Adipose tissue (tissue), 3 donors: Measurements from ENCODE around the gene LIN9. TPM values are rescaled to one million over a fixed set of nuclear protein-coding genes. Genes with fewer than 3 reads are reported as not detected.
"Not testable (repeated sequence)": the region's sequence is repeated elsewhere in the genome, so short reads cannot be mapped to it uniquely, and the experiment has no call there.

ENCODE experiments used
- H3K27ac ChIP-seq: one replicate; pipeline ENCODE4 v1.5.1; 2013; ENCODE audit warnings: low read depth, low read length
- WGBS, 3 donors: extraction: QIAGEN DNeasy Blood & Tissue Kit; methylation state at CpG; one replicate each; pipeline ENCODE4 v1.1.7; 2013; 5-methylcytosine and 5-hydroxymethylcytosine counted together
- polyA plus RNA-seq, 3 donors: library from polyadenylated mRNA; stranded (reverse); fragments of 200-250 nt; gene quantifications; one replicate each; pipeline ENCODE4 v1.2.3, GENCODE V29; 2013
- donor health status: healthy with polysubstance abuse.
- donor health status: Bipolar disorder and iron deficiency.
- donor health status: healthy.

LIN9 gene
- polyA plus RNA-seq, 3 donors, result 0.98 to 2.0 (median 1.2) TPM

DNA sequence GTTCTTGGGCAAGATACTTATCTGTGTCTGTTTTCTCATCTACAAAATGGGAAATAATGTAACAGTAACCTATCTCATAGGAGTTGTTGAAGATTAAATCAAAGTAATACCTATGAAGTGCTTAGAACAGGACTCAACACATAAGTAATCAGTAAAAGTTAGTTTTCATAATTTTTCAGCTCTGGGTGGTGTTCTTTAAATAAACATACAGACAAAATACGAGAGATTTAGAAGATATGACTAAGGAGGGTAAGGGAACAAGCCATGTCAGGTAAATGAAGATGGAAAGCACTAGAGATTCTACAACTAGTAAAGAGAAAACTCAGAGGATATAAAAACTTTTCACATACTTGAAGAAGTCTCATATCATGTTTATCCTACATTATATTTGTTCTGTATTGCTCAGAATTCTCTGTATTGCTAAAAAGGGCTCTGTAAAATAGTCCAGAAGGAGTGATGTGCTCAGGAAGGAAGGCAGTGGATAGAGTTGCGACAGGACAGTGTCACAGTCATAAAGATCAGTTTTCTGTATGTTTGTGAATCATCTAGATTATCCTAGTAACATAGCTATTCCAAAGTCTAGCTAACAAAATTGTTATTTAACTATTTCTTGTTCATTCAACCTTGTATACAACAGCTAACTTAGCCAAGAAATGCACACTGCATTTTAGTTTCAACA, 16.0 kb downstream of the LIN9 start:
- 89 to 92% (median 89%) methylated on average over 2 of the region's 2 CpGs for WGBS, 3 donors
- H3K27ac ChIP-seq, result no peak overlapping the region

DNA sequence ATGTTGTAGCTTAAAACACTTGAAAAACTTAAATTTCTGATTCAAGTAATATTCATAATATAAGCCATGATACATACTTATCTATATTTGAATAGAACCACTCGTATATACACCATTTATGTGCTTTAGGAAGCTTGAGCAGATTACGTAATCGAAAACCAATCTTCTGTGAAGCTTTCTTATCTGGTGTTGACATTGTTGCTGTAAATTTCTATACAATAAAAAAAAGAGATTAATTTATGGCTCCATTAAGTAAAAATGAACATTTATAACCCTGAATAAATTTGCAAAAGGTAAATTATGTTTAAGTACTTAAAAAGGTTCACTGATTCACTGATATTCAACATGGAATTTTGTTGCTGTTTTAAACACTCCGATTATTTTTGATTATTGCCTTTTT, 21.4 kb downstream of the LIN9 start:
- WGBS, 3 donors, result 79 to 90% (median 87%) methylated on average over 4 of the region's 4 CpGs
- H3K27ac ChIP-seq, result no peak overlapping the region

DNA sequence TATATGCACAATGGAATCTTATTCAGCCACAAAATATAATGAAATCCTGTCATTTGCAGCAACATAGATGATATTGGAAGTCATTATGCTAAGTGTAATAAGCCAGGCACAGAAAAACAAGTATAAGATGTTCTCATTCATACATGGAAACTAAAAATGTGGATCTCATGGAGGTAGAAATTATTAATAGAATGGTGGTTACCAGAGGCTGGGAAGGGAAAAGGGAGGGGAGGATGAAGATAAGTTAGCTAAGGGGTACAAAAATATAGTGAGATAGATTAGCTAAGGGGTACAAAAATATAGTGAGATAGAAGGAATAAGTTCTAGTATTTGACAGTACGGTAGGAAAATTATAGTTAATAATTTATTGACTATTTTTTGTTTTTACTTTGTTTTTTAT, 27.9 kb downstream of the LIN9 start:
- 93 to 98% (median 97%) methylated on average over 1 of the region's 1 CpG for WGBS, 3 donors
- H3K27ac ChIP-seq, result no peak overlapping the region

DNA sequence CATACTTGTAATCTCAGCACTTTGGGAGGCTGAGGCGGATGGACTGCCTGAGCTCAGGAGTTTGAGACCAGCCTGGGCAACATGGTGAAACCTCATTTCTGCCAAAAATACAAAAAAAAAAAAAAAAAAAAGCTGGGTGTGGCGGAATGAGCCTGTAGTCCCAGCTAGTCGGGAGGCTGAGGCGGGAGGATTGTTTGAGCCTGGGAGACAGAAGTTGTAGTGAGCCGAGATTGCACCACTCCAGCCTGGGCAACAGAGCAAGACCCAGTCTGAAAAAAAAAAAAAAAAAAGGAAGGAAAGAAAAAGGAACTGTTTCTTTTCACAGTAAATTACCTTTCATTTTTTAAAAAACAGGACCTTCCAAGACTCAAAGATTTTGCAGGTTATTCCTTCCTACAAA, 29.5 kb downstream of the LIN9 start:
- 88 to 92% (median 91%) methylated on average over 5 of the region's 5 CpGs for WGBS, 3 donors
- no peak overlapping the region for H3K27ac ChIP-seq

DNA sequence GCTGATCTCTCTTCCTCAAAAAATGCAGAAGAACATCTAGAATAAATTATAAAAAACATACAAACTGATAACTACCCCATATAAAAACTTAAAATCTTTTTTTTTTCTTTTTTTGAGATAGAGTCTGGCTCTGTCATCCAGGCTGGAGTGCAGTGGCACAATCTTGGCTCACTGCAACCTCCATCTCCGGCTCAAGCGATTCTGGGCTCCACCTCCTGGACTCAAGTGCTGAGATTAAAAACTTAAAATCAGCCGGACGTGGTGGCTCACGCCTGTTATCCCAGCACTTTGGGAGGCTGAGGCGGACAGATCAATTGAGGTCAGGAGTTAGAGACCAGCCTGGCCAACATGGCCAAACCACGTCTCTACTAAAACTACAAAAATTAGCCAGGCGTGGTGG, 31.1 kb downstream of the LIN9 start:
- 88 to 95% (median 90%) methylated on average over 8 of the region's 8 CpGs for WGBS, 3 donors
- H3K27ac ChIP-seq, result no peak overlapping the region

DNA sequence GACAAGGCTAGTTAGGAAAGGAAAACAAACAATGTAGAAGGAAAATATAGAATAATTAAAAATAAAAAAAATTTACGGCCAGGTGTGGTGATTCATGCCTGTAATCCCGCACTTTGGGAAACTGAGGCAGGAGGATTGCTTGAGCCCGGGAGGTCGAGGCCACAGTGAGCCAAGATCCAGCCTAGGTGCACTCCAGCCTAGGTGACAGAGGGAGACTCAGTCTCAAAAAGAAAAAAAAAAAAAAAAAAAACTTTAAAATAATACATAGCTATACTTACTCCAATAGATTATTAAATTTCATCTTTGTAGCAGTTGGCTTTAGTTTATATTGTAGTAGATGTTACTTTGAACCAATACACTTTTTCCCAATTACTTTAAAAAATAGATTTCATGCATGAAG, 32.0 kb downstream of the LIN9 start:
- 96 to 99% (median 97%) methylated on average over 4 of the region's 4 CpGs for WGBS, 3 donors

DNA sequence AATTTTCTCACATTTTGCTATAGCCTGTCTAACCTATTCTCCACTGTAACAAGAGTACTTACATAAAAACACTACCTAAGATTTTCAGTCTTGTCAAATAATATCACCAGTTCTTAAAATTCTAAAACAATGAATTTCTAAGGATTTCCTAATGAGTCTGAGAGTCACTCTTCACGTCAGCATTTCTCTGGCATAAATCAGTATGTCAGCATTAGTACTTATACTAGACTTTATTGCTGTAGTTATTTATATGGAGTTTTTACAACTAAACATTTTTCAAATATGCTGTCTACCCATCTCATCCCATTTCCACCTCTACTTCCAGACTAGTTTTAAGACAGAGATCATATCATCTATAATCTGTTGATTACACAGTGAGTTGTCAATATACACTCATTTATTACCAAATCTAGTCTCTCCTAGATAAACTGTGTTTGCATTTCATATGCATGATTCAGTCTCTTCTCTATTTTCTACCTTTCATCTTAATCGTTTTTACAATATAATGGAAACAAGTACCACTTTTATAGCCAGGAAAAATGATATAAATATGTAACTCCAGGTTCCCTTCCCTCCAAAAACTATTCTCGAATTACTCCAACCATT, 32.8 kb downstream of the LIN9 start:
- H3K27ac ChIP-seq, result no peak overlapping the region
- WGBS, 3 donors, result 84 to 89% (median 88%) methylated on average over 3 of the region's 3 CpGs

More for the DNA sequence above, 32.0 kb downstream of the LIN9 start:
- H3K27ac ChIP-seq, result no peak overlapping the region

DNA sequence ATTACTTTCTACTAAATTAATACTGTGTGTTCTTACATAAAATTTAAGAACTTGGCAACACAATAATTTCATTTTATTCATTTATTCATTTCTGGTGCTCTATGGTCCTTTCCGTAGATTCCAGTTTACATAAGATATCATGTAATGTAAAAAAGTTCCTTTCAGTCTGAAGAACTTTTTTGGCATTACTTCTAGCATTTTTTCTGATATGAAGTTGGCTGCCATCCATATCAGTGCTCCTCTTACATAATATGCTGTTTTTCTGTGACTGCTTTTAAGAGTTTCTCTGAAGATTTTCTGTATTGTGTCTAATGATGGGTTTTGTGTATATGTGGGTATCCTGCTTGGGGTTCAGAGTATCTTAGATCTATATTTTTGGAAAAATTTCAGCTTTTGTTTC, 34.8 kb downstream of the LIN9 start:
- no peak overlapping the region for H3K27ac ChIP-seq
- WGBS, 3 donors, result 27 to 72% (median 71%) methylated on average over 1 of the region's 1 CpG

DNA sequence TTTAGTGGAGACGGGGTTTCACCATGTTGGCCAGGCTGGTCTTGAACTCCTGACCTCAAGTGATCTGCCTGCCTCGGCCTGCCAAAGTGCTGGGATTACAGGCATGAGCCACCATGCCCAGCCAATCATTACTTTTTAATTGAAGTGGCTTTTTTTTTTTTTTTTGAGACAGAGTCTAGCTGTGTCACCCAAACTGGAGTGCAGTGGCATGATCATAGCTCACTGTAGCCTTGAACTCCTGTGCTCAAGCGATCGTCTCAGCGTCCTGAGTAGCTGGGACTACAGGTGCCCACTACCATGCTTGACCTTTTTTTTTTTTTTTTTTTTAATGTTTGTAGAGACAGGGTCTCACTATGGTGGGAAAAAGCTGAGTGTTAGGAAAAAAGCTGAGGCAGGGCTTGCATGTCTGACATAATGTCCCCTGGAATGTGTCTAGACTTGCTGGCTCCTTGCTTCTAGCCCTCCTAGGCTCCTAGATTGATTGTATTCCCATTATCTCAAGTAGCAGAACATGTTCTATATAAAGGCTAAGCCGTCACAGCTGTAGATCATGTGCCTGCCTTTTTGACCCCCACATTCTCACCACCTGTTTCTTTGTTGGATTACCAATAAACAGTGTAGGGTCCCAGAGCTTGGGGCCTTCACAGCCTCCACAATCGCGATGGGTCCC, 36.6 kb downstream of the LIN9 start:
- H3K27ac ChIP-seq, result not testable (repeated sequence)
- 77 to 91% (median 84%) methylated on average over 8 of the region's 8 CpGs for WGBS, 3 donors

DNA sequence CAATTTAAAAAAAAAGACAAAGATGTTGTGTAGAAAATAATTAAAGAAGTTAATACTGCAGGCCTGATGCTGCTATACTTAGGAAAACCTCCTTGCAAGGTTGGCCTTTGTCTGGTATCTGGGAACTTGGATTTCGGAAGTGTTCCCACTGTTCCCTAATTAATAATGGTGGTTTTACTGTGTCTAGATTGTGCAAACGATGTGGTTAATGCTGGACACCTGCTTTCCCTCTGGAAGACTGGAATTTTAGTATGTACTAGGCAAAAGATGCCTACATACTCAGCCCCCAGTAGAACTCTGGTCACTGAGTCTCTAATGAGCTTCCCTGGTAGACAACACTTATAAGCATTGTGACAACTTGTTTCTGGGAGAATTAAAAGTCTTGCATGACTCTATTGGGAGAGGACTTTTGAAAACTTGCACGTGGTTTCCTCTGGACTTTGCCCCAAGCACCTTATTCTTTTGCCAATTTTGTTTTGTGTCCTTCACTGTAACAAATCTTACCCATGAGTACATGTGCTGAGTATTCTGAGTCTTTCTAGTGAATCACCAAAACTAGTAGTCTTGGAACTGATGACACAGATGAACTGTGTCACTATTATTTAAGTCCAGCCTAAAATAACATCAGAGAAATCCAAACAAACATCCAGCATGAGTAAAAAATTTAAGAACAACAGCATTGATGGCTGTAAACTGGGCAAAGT, 40.4 kb downstream of the LIN9 start:
- 26 to 81% (median 71%) methylated on average over 3 of the region's 3 CpGs for WGBS, 3 donors
- no peak overlapping the region for H3K27ac ChIP-seq

DNA sequence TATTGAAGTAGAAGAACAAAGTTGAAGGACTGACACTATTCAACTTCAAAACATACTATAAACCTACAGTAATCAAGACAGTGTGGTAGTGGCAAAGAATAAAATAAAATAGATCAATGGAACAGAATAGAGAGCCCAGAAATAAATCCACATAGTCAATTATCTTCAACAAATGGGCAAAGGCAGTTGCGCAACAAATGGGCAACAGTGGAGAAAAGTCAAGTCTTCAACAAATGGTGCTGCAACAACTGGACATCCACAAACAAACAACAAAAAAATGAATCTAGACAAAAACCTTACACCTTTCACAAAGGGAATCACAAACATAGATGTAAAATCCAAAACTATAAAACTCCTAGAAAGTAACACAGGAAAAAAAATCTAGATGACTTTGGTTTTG, 47.1 kb downstream of the LIN9 start:
- WGBS, 3 donors, result 99 to 100% (median 100%) methylated on average over 1 of the region's 1 CpG
- H3K27ac ChIP-seq, result no peak overlapping the region

DNA sequence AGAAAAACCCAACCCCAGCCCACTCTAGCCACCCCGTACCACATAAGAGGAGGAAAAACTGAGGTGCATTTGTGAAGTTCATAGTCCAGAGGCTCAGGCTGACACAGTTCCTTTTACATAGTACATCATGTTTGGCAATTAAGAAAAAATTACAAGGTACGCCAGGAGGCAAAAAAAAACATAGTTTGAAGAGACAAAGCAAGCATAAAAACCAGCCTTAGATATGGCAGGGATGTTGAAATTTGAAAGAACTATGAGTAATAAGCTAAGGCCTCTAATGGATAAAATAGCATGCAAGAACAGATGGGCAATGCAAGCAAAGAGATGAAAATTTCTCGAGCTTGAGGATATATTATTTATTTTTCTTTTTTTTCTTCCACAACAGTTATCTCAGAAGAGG, 53.6 kb downstream of the LIN9 start:
- no peak overlapping the region for H3K27ac ChIP-seq
- 72 to 88% (median 87%) methylated on average over 3 of the region's 3 CpGs for WGBS, 3 donors

DNA sequence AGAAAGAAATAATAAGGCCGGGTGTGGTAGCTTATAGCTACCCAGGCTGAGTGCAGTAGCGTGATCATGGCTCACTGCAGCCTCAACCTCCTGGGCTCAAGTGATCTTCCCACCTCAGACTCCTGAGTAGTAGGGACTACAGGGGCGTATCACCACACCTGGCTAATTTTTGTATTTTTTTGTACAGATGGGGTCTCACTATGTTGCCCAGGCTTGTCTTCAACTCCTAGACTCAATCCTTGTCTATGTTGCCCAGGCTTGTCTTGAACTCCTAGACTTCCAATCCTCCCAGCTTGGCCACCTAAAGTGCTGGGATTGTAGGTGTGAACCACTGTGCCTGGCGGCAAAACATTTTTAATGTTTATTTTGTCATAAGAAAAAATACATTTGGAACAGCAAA, 55.0 kb downstream of the LIN9 start:
- H3K27ac ChIP-seq, result no peak overlapping the region
- WGBS, 3 donors, result 94 to 97% (median 96%) methylated on average over 4 of the region's 4 CpGs

DNA sequence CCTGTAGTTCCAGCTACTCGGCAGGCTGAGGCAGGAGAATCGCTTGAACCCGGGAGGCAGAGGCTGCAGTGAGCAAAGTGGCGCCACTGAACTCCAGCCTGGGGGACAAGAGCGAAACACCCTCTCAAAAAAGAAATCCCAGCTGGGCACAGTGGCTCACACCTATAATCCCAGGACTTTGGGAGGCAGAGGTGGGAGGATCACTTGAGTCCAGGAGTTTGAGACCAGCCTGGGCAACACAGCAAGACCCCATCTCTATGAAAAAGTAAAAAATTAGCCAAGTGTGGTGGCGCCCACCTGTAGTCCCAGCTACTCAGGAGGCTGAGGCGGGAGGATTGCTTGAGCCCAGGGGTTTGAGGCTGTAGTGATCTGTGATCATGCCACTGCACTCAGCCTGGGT, 56.1 kb downstream of the LIN9 start:
- WGBS, 3 donors, result 97 to 98% (median 98%) methylated on average over 7 of the region's 7 CpGs
- H3K27ac ChIP-seq, result not testable (repeated sequence)

DNA sequence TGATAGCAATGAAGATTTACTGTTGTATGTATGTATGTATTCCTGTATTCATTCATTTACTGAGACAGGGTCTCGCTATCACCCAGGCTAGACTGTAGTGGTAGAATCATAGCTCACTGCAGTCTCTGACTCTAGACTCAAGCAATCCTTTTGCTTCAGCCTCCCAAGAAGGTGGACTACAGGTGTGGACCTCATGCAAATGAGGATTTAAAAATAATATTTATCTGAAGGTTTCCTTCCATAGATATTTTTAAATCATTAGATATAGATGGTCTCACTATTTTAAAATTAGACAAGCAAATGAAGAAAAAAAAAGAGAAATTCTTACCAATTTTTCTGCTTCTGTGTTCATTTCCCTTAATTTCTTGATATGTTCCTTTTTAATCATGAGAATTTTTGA, 58.5 kb downstream of the LIN9 start:
- 98 to 100% (median 100%) methylated on average over 1 of the region's 1 CpG for WGBS, 3 donors
- H3K27ac ChIP-seq, result no peak overlapping the region

DNA sequence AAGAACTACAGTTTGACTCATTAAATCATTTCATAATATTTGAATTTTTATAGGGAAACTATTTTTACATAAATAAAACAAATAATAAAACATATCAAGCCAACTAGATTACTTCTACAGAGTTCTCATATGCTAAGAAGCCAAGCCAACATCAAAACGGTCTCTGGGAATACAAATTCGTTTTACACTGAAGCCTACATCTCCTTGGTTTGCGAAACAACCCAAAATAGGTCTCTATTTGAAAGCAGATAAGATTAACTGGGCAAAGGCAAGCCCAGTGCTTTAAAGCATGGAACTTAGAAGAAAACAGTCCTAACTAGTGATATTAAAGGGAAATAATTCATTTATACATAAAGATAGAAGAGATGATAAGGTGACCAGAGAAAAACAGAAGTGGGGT, 60.2 kb downstream of the LIN9 start:
- 46 to 64% (median 56%) methylated on average over 3 of the region's 3 CpGs for WGBS, 3 donors
- H3K27ac ChIP-seq, result no peak overlapping the region

DNA sequence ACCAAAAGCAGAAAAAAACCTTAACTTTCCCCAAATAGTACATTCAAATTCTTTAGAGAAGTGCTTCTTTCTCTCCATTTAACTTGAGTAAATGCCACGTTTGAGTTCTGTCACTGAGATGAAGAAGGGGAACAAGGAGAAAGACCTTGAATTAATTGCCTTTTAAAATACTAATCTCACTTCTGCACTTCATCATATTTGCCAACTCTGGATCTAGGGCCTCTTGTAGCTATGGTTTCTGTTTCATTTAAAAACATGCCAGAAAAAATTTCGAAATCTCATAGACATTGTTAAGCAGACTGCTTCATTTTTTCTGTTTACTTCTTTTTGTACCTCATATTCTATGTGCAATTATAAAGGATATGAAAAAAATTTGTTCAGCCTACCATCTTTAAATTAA, 60.9 kb downstream of the LIN9 start:
- WGBS, 3 donors, result 27 to 46% (median 44%) methylated on average over 2 of the region's 2 CpGs
- no peak overlapping the region for H3K27ac ChIP-seq

DNA sequence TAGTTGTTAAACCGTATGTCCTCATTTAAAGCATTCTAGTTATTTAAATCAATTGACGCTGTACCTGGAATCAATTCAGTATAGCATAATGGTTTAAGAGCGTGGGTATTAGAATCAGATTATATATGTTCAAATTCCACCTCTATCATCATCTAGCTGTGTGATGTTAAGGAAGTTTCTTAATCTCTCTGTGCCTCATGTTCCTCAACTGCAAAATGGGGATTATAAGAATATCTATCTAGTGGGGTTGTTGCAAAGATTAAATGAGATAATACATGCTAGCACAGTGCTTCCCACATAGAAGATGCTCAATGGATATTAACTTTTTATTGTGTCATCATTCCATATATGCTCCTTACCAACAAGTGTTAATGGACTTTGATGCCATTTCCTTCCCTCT, 69.5 kb downstream of the LIN9 start:
- WGBS, 3 donors, result 98 to 99% (median 99%) methylated on average over 3 of the region's 3 CpGs

DNA sequence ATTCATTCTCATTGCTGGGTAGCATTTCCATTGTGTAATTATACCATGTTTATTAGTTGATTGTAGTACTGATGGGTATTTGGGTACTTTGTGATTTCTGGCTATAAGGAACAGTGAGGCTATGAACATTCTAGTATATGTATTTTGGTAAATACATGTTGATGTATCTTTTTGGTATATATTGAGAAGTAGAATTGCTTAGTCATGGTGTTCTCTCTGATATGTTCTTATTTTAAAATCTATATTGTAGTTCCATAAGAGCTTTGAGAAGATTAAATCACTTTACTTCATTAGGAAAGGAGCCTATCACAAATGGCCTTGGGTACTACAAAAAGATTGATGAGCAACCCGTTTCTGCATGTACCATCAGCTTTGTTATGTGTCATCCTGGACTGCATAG, 72.1 kb downstream of the LIN9 start:
- WGBS, 3 donors, result 72 to 97% (median 96%) methylated on average over 1 of the region's 1 CpG
- H3K27ac ChIP-seq, result no peak overlapping the region

More for the DNA sequence above, 69.5 kb downstream of the LIN9 start:
- H3K27ac ChIP-seq, result no peak overlapping the region
